Breast epithelium (tissue), 4 donors: ENCODE data around the gene FHIT. TPM values are rescaled to one million over a fixed set of nuclear protein-coding genes. Genes with fewer than 3 reads are reported as not detected.

ENCODE experiments used
- DNase-seq, 2 donors: peaks; one replicate each; pipeline ENCODE4 v3.0.0-alpha.2; 2019; ENCODE audit warnings: low spot score in 2 of 2
- H3K27ac ChIP-seq, 2 donors: fragments of 200-600 bp; sonication (generic) in 1 of 2; one replicate each; pipeline ENCODE4 v1.5.1; 2016 to 2019; ENCODE audit warnings: mild to moderate bottlenecking in 1 of 2
- H3K27me3 ChIP-seq, 2 donors: fragments of 200-600 bp; sonication (generic) in 1 of 2; one replicate each; pipeline versions ENCODE4 v1.5.1 to v1.6.0; 2017 to 2019; ENCODE audit warnings: control low read depth in 1 of 2, mild to moderate bottlenecking in 1 of 2
- H3K36me3 ChIP-seq: fragments of 200-600 bp; one replicate; pipeline ENCODE4 v1.5.1; 2019
- H3K4me1 ChIP-seq, 2 donors: fragments of 200-600 bp; sonication (generic); one replicate each; pipeline ENCODE4 v1.5.1; 2016 to 2019; ENCODE audit warnings: control low read depth in 1 of 2
- H3K4me3 ChIP-seq, 3 donors: fragments of 200-600 bp; sonication (generic); 1 replicate in 2 of 3; 2 replicates in 1 of 3; pipeline ENCODE4 v1.5.1; 2016 to 2019; ENCODE audit warnings: mild to moderate bottlenecking in 3 of 3, moderate library complexity in 2 of 3
- H3K9me3 ChIP-seq, 2 donors: fragments of 200-600 bp; sonication (generic) in 1 of 2; one replicate each; pipeline ENCODE4 v1.5.1; 2016 to 2019; ENCODE audit warnings: control low read depth in 1 of 2
- CTCF ChIP-seq, 3 donors: fragments of 450-650 bp; IDR thresholded peaks; one replicate each; pipeline ENCODE4 v1.5.1; 2016 to 2017; ENCODE audit warnings: antibody characterized with exemption in 3 of 3, mild to moderate bottlenecking in 3 of 3, moderate library complexity in 3 of 3
- POLR2A ChIP-seq: fragments of 450-650 bp; IDR thresholded peaks from one replicate; pipeline ENCODE4 v1.6.1; 2016; ENCODE audit warnings: antibody characterized with exemption, mild to moderate bottlenecking, moderate library complexity
- POLR2AphosphoS5 ChIP-seq, 3 donors: sonication (generic); formaldehyde crosslinking; IDR thresholded peaks; one replicate each; pipeline ENCODE4 v1.6.1; 2017; ENCODE audit warnings: antibody characterized with exemption in 3 of 3
- intact Hi-C: fragments of 100-400 bp; cut with DNase I; formaldehyde crosslinking; loops from one replicate; pipeline ENCODE4 v1.15.1; 2023; ENCODE audit warnings: low total_unique reads
- total RNA-seq, 3 donors: library from RNA; depleted of rRNA; stranded (reverse); fragments of >200 nt; gene quantifications; one replicate each; pipeline ENCODE4 v1.1.0, GENCODE V29; 2016

FHIT gene
- total RNA-seq, 3 donors from 2014 or later: 9.0 to 19.2 (median 17.7) TPM

- no peak for DNase-seq
- Histone ChIP-seq H3K27ac (no peak overlapping the region), H3K36me3 (no peaks in the 10 kb centered on the region), H3K27me3 (no peaks in the 10 kb centered on the region), H3K9me3 (no peaks in the 10 kb centered on the region), H3K4me1 (no peaks in the 10 kb centered on the region), H3K4me3 (no peak overlapping the region)
- TF ChIP-seq POLR2AphosphoS5 (IDR thresholded peaks at IDR 0.05): no peak
- no peak for TF ChIP-seq POLR2A
- TF ChIP-seq CTCF (IDR thresholded peaks at IDR 0.05): no peak
- intact Hi-C loops: no loop called here
Observed at GRCh38 chr3:59784164-59784563, 1467.1 kb downstream of the FHIT start.

GRCh38 chr3:59783468-59783988 lies 1467.7 kb downstream of the FHIT start:
- Histone ChIP-seq H3K4me1 (no peaks in the 10 kb centered on the region), H3K27me3 (no peaks in the 10 kb centered on the region), H3K9me3 (no peaks in the 10 kb centered on the region), H3K27ac (no peak overlapping the region), H3K36me3 (no peaks in the 10 kb centered on the region), H3K4me3 (no peak overlapping the region)
- no peak for TF ChIP-seq POLR2AphosphoS5 (IDR thresholded peaks at IDR 0.05)
- TF ChIP-seq POLR2A: no peak
- no peak for TF ChIP-seq CTCF (IDR thresholded peaks at IDR 0.05)
- intact Hi-C loops: no loop called here
- no peak for DNase-seq

GRCh38 chr3:59782664-59783063 lies 1468.6 kb downstream of the FHIT start:
- Histone ChIP-seq H3K9me3 (no peaks in the 10 kb centered on the region), H3K27ac (no peak overlapping the region), H3K4me1 (no peaks in the 10 kb centered on the region), H3K27me3 (no peaks in the 10 kb centered on the region), H3K36me3 (no peaks in the 10 kb centered on the region), H3K4me3 (no peak overlapping the region)
- intact Hi-C loops: no loop called here
- DNase-seq: no peak
- no peak for TF ChIP-seq POLR2A
- TF ChIP-seq CTCF (IDR thresholded peaks at IDR 0.05): no peak
- no peak for TF ChIP-seq POLR2AphosphoS5 (IDR thresholded peaks at IDR 0.05)

- Histone ChIP-seq H3K27me3 (no peaks in the 10 kb centered on the region), H3K27ac (no peak overlapping the region), H3K4me3 (no peak overlapping the region), H3K9me3 (no peaks in the 10 kb centered on the region), H3K36me3 (no peaks in the 10 kb centered on the region), H3K4me1 (no peaks in the 10 kb centered on the region)
- intact Hi-C loops: no loop called here
- TF ChIP-seq POLR2A (no peak), POLR2AphosphoS5 (IDR thresholded peaks at IDR 0.05) (no peak), CTCF (IDR thresholded peaks at IDR 0.05) (no peak)
- no peak for DNase-seq
Observed at GRCh38 chr3:59780209-59780608, 1471.0 kb downstream of the FHIT start.

- H3K27me3 ChIP-seq: no peaks in the 10 kb centered on the region
- no peaks in the 10 kb centered on the region for H3K9me3 ChIP-seq
- H3K27ac ChIP-seq: no peak overlapping the region
- no peaks in the 10 kb centered on the region for H3K4me1 ChIP-seq
- TF ChIP-seq CTCF (IDR thresholded peaks at IDR 0.05) (no peak), POLR2A (no peak)
- intact Hi-C loops: no loop called here
- H3K4me3 ChIP-seq: no peak overlapping the region
- no peaks in the 10 kb centered on the region for H3K36me3 ChIP-seq
- no peak for DNase-seq
Observed at GRCh38 chr3:59779260-59779659, 1472.0 kb downstream of the FHIT start.
